Activated CD4-positive, alpha-beta T cell treated with anti-CD3 and anti-CD28 coated beads, Interleukin-2, Interleukin-6, amounts not matched to agents 100 ng/mL and 50 ng/mL, durations not matched to agents 16 hours and 8 hours (primary cell): ENCODE measurements around the gene CRISP1.
"Not testable (repeated sequence)": the region's sequence is repeated elsewhere in the genome, so short reads cannot be mapped to it uniquely, and the experiment has no call there.

Experiments used
- DNase-seq: peaks from one replicate; pipeline ENCODE4 v3.0.0-alpha.2; 2020

CRISP1 gene

GRCh38 chr6:49866485-49866943, at the start of gene CRISP1:
Gene CRISP1 (minus strand): TSS chr6:49866535. CDS start chr6:49857400, 9,135 bp downstream.
- no peak for DNase-seq

- DNase-seq = no peak
Observed at GRCh38 chr6:49915035-49915434, 48.7 kb upstream of the CRISP1 start.

GRCh38 chr6:49913636-49914375, 47.5 kb upstream of the CRISP1 start:
- DNase-seq = no peak

- no peak for DNase-seq
Observed at GRCh38 chr6:49912196-49912595, 45.9 kb upstream of the CRISP1 start.

GRCh38 chr6:49911252-49911651, 44.9 kb upstream of the CRISP1 start:
- DNase-seq = no peak

GRCh38 chr6:49909563-49909962, 43.2 kb upstream of the CRISP1 start:
- DNase-seq = no peak

GRCh38 chr6:49906526-49906925, 40.2 kb upstream of the CRISP1 start:
- DNase-seq = no peak

GRCh38 chr6:49905296-49905695, 39.0 kb upstream of the CRISP1 start:
- DNase-seq = no peak

GRCh38 chr6:49902856-49903255, 36.5 kb upstream of the CRISP1 start:
- no peak for DNase-seq

GRCh38 chr6:49898904-49899566, 32.7 kb upstream of the CRISP1 start:
- no peak for DNase-seq

- DNase-seq = not testable (repeated sequence)
Observed at GRCh38 chr6:49895553-49895952, 29.2 kb upstream of the CRISP1 start.

- no peak for DNase-seq
Observed at GRCh38 chr6:49892280-49892679, 25.9 kb upstream of the CRISP1 start.

- no peak for DNase-seq
Observed at GRCh38 chr6:49890988-49891387, 24.7 kb upstream of the CRISP1 start.

GRCh38 chr6:49888742-49889431, 22.6 kb upstream of the CRISP1 start:
- DNase-seq = no peak

GRCh38 chr6:49868951-49869529, 2.7 kb upstream of the CRISP1 start:
- no peak for DNase-seq

GRCh38 chr6:49856282-49856681, 10.1 kb downstream of the CRISP1 start:
- DNase-seq = no peak

GRCh38 chr6:49855221-49855620, 11.1 kb downstream of the CRISP1 start:
- DNase-seq = no peak

- no peak for DNase-seq
Observed at GRCh38 chr6:49852975-49853374, 13.4 kb downstream of the CRISP1 start.

- DNase-seq = peak; percentile 49
Observed at GRCh38 chr6:49849213-49849907, 17.0 kb downstream of the CRISP1 start.

GRCh38 chr6:49847673-49848072, 18.7 kb downstream of the CRISP1 start:
- DNase-seq = no peak

- DNase-seq = no peak
Observed at GRCh38 chr6:49847014-49847413, 19.3 kb downstream of the CRISP1 start.

GRCh38 chr6:49841424-49841823, 24.9 kb downstream of the CRISP1 start:
- no peak for DNase-seq

GRCh38 chr6:49839957-49840356, 26.4 kb downstream of the CRISP1 start:
- no peak for DNase-seq
